Activated CD4-positive, alpha-beta memory T cell treated with anti-CD3 and anti-CD28 coated beads, Interleukin-2, amount 10 ng/mL, durations not matched to agents 7 days and 5 days (primary cell): ENCODE data around the gene CPD. TPM values are rescaled to one million over a fixed set of nuclear protein-coding genes. Genes with fewer than 3 reads are reported as not detected.
"Not testable (repeated sequence)": the region's sequence is repeated elsewhere in the genome, so short reads cannot be mapped to it uniquely, and the experiment has no call there.

Source experiments
- CTCF ChIA-PET: fragments of 350-600 bp; sonication (Branson Sonifier 250); formaldehyde crosslinking; loops from one replicate; lab custom pipeline; 2021; ENCODE audit warnings: antibody characterized with exemption, inconsistent platforms; lab: Charles Lee
- POLR2A ChIA-PET: fragments of 350-600 bp; sonication (Branson Sonifier 250); formaldehyde crosslinking; loops from one replicate; lab custom pipeline; 2021; ENCODE audit warnings: antibody characterized with exemption; lab: Charles Lee
- DNase-seq: peaks from one replicate; pipeline ENCODE4 v3.0.0-alpha.2; 2020
- H3K27ac Mint-ChIP-seq: one replicate; pipeline ENCODE4 v1.8.0; 2021; ENCODE audit warnings: mild to moderate bottlenecking, mixed read lengths
- H3K27me3 Mint-ChIP-seq: one replicate; pipeline ENCODE4 v1.8.0; 2021; ENCODE audit warnings: mixed read lengths
- H3K36me3 Mint-ChIP-seq: one replicate; pipeline ENCODE4 v1.8.0; 2021; ENCODE audit warnings: low read depth, mixed read lengths
- H3K4me1 Mint-ChIP-seq: one replicate; pipeline ENCODE4 v1.8.0; 2021; ENCODE audit warnings: mixed read lengths
- H3K4me3 Mint-ChIP-seq: one replicate; pipeline ENCODE4 v1.8.0; 2021; ENCODE audit warnings: mild to moderate bottlenecking, mixed read lengths
- H3K9me3 Mint-ChIP-seq: one replicate; pipeline ENCODE4 v1.8.0; 2021; ENCODE audit warnings: mixed read lengths
- total RNA-seq, 2 experiments: library from RNA; stranded (reverse); gene quantifications; one replicate each; pipeline ENCODE4 v1.2.3, GENCODE V29; 2021

Gene CPD
- 10 to 100 TPM; 28.7 to 32.3 TPM for total RNA-seq

DNA sequence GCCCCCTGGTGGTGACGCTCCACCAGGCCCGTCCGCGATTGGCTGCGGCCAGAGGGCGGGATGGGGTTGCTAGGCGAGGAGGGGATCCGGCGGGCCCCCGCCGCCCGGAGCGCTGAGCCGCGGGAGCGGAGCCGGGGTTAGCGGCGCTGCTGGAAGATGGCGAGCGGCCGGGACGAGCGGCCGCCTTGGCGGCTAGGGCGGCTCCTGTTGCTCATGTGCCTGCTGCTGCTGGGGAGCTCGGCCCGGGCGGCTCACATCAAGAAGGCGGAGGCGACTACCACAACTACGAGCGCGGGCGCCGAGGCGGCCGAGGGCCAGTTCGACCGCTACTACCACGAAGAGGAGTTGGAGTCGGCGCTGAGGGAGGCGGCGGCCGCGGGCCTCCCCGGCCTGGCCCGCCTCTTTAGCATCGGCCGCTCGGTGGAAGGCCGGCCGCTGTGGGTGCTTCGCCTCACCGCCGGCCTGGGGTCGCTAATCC, at the start of gene CPD:
TSS of gene CPD (plus strand) at position 103 of the 478 bp plus-strand sequence. CDS start at position 157, 54 bp downstream.
- CTCF ChIA-PET = interaction anchor here (1.5 to 2.3 kb wide), 2 partner anchors 15 to 42 kb away, joined by 6 read pairs; no protein-coding TSS in a partner anchor
- peak within 1 kb of the TSS; percentile 80 for H3K4me3 Mint-ChIP-seq
- peaks cover 51% of the 10 kb centered on the region for H3K4me1 Mint-ChIP-seq
- no peaks in the 10 kb centered on the region for H3K36me3 Mint-ChIP-seq
- no peaks in the 10 kb centered on the region for H3K9me3 Mint-ChIP-seq
- POLR2A ChIA-PET = interaction anchor here (0.9 to 2.1 kb wide), 6 partner anchors 15 to 270 kb away, joined by 3 to 7 read pairs (median 4); partner anchors contain the start of genes BLMH and NSRP1
- peak; percentile 97 for DNase-seq
- peaks cover 15% of the 10 kb centered on the region for H3K27me3 Mint-ChIP-seq
- H3K27ac Mint-ChIP-seq = peak within 1 kb of the TSS; percentile 74

DNA sequence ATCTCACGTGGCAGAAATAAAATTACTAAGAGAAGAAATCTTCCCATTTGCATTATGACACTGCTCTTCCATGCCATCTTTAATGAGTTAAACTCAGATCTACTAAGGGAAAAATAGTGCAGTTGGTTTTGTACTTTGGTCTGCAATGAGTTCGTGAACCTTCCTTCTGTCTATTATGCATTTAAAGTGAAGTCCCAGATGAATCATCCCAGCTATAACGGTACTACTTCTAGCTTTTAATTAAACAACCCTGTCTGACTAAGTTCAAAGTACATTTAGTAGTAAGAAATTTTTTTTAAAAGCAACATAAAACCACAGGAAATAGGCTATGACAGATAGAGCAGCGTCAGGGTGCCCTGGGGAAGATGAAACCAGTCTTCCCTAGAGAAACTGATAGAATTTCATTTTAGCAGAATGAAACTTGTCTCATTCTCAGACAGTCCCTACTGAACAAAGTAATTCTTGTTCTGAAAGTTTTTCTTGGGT, 46.6 kb upstream of the CPD start:
- Mint-ChIP-seq H3K27me3 (peaks cover 1% of the 10 kb centered on the region), H3K27ac (peak overlapping the region; percentile 78), H3K4me1 (peaks cover 46% of the 10 kb centered on the region), H3K4me3 (peak overlapping the region; percentile 29), H3K9me3 (no peaks in the 10 kb centered on the region), H3K36me3 (no peaks in the 10 kb centered on the region)
- POLR2A ChIA-PET = interaction anchor here (0.6 to 2.8 kb wide), 3 partner anchors 32 to 214 kb away, joined by 3 to 25 read pairs (median 4); partner anchors contain the start of gene BLMH
- CTCF ChIA-PET = interaction anchor here (0.5 to 3.2 kb wide), 5 partner anchors 40 to 738 kb away, joined by 3 to 18 read pairs (median 10); partner anchors contain the start of gene BLMH
- DNase-seq = peak; percentile 55

DNA sequence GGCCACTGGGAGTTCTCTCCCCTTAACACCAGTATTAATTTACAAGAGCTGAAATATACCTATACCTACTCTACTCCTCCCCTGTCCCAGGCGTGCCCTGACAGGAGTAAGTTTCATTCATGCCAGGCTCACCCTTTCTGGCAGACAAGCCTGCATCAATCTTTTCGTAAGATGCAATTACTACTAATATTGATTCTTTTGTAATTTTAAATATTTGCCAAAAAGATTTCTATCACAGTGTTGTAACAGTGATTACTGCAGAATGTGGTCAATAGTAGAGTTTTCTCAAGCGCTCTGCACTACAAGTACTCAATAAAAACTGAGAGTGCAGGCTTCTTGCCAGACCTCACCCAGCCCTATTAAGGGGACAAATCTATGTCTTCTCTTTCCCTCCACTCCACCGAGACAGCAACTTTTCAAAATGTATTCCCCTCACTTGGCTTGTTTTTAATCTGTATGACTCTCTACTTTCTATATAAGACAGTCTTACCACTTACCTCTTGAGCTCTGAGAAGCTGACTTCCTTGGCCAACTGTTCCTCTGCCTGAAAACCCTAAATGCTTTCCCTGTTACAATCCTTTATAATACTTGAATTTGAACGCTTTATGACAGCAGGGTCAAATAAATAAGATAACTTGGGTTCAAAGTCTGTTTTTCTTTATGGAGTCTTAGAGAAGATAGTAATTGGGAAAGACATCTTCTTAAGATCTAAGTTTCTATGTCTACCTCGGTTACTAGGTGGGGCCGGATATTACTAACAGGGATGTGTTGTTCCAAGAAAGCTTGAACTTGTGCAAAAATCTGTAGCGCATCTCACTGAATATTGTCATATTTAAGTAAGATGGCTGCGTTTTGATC, 45.0 kb upstream of the CPD start, which contains the start of gene TMIGD1:
TSS of gene TMIGD1 (minus strand) at position 555 of the 858 bp plus-strand sequence. CDS start 1,924 bp downstream, outside the sequence.
- H3K4me3 Mint-ChIP-seq = no peak within 1 kb of the TSS
- H3K4me1 Mint-ChIP-seq = peaks cover 46% of the 10 kb centered on the region
- POLR2A ChIA-PET = interaction anchor here (1.4 to 1.5 kb wide), 3 partner anchors 30 to 221 kb away, joined by 3 to 6 read pairs (median 6); partner anchors contain the start of gene BLMH

DNA sequence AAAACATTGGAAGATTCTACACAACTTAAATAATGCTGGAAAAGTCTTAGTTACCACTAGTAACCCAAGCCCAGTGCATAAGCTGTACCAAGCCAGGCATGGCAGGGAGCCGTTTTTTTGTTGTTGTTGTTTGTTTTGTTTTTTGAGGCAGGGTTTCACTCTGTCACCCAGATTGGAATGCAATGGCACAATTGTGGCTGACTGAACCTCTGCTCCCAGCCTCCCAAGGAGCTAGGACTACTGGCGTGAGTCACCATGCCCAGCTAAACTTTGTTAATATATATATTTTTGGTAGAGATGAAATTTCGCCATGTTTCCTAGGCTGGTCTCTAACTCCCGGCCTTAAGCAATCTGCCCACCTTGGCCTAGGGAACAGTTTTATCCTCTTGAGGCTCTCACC, 44.3 kb upstream of the CPD start:
- Mint-ChIP-seq H3K27me3 (no peaks in the 10 kb centered on the region), H3K27ac (peak overlapping the region; percentile 18), H3K4me1 (peaks cover 46% of the 10 kb centered on the region), H3K36me3 (no peaks in the 10 kb centered on the region), H3K9me3 (no peaks in the 10 kb centered on the region), H3K4me3 (no peak overlapping the region)
- no peak for DNase-seq
- ChIA-PET CTCF (interaction anchor here (0.5 to 9.5 kb wide), 10 partner anchors 11 to 490 kb away, joined by 3 to 169 read pairs (median 4); partner anchors contain the start of genes CRLF3 and GOSR1), POLR2A (interaction anchor here (1.2 to 1.5 kb wide), 4 partner anchors 11 to 221 kb away, joined by 3 to 8 read pairs (median 6); partner anchors contain the start of gene BLMH)

More for the DNA sequence above, 45.0 kb upstream of the CPD start, which contains the start of gene TMIGD1:
- H3K36me3 Mint-ChIP-seq = no peaks in the 10 kb centered on the region
- H3K27ac Mint-ChIP-seq = peak within 1 kb of the TSS; percentile 78
- no peaks in the 10 kb centered on the region for H3K9me3 Mint-ChIP-seq
- CTCF ChIA-PET = interaction anchor here (0.7 to 9.5 kb wide), 6 partner anchors 143 to 957 kb away, joined by 3 to 169 read pairs (median 4); partner anchors contain the start of genes CRLF3 and GOSR1
- DNase-seq = no peak
- H3K27me3 Mint-ChIP-seq = no peaks in the 10 kb centered on the region

DNA sequence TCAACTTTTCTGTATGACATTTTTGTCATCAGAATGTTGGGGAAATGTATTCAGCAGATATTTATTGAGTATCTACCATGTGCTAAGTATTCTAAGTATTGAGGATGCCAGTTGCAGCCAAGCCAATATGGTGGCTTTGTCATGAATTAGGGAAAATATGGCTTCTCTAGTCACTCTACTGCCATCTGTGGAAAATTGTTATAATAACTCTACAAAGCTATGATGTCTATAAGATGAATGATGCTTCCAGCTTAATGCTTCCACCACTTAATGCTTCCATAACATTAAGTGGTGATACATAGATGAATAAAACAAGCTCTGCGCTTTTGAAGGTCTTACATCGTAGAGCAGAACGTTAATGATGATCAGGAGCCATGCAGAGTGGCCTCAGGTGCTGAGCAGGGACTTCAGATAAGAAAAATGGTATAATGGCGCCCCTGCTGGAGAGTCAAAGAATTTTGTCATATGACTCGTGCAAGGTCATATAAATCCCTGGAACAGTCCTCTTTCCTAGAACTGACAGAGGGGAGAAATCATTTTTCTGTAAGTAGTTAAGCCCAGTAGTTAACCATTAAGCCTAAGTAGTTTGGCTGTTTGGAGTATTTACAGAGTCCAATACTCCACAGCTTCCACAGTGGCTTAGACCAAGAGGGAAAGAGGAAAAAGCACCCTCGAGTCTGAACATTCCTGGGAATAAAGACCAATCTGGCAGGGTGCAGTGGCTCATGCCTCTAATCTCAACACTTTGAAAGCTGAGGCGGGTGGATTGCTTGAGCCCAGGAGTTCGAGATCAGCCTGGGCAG, 42.2 kb upstream of the CPD start:
- DNase-seq = peak; percentile 63
- peak overlapping the region; percentile 34 for H3K27ac Mint-ChIP-seq
- H3K9me3 Mint-ChIP-seq = no peaks in the 10 kb centered on the region
- no peak overlapping the region for H3K4me3 Mint-ChIP-seq
- no peaks in the 10 kb centered on the region for H3K36me3 Mint-ChIP-seq
- ChIA-PET POLR2A (interaction anchor here (1.0 to 1.5 kb wide), 5 partner anchors 10 to 232 kb away, joined by 3 to 9 read pairs (median 3); partner anchors contain the start of gene BLMH), CTCF (interaction anchor here (0.5 to 9.5 kb wide), 43 partner anchors 9 to 1591 kb away, joined by 3 to 169 read pairs (median 6); partner anchors contain the start of genes BLMH, CPD, GOSR1 and SLC6A4)
- peaks cover 38% of the 10 kb centered on the region for H3K4me1 Mint-ChIP-seq
- H3K27me3 Mint-ChIP-seq = peaks cover 3% of the 10 kb centered on the region

DNA sequence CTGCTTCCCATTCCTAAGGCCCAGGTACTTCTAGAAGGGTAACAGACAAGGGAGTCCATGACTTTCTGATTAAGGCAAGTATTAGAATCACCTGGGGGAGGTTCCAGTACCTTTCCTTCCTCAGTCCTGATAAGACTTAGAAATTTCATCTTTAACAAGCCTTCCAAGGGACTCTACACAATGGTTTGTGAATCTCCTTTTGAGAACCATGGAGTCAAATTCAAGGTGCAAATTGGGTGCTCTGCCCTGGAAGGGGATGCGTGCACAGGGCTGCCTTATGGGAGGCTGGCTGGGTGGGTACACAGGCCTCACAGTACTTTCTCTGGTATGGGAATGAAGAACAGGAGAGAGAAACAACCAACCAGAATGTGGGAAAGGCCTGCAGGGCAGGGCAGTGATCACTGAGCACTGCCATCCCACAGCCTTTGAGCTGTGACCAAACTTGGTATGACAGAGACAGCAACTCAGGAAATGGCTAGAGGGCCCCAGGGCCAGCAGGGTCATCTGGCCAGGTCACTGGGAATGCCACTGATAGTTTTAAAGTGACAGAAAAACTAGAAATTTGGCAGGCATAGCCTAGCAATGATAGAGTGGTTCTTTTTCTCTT, 41.2 kb upstream of the CPD start:
- H3K27ac Mint-ChIP-seq = no peak overlapping the region
- peaks cover 29% of the 10 kb centered on the region for H3K4me1 Mint-ChIP-seq
- CTCF ChIA-PET = interaction anchor here (0.5 to 9.5 kb wide), 17 partner anchors 10 to 1592 kb away, joined by 3 to 169 read pairs (median 8); partner anchors contain the start of genes BLMH and GOSR1
- no peaks in the 10 kb centered on the region for H3K36me3 Mint-ChIP-seq
- H3K27me3 Mint-ChIP-seq = peaks cover 3% of the 10 kb centered on the region
- no peaks in the 10 kb centered on the region for H3K9me3 Mint-ChIP-seq
- DNase-seq = no peak
- POLR2A ChIA-PET = interaction anchor here (1.4 to 1.5 kb wide), 2 partner anchors 46 to 233 kb away, joined by 3 to 9 read pairs; partner anchors contain the start of gene BLMH
- H3K4me3 Mint-ChIP-seq = no peak overlapping the region

DNA sequence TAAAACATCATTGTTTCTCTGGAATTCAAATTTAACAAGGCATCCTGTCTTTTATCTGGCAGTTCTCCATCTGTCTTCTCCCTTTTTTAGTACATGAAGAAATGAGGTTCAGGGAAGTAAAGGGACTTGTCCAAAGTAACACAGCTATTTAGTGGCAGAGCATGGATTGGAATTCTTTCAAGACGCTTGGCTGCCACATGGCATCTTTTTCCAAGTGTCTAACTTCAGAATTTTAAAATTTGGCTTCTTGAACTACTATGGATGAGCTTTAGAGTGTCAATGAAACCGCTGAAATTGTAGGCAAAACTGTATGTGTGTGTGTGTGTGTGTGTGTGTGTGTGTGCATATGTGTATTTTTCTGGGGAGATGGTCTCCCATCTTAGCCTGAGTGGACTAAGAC, 39.6 kb upstream of the CPD start:
- DNase-seq = no peak
- Mint-ChIP-seq H3K9me3 (no peaks in the 10 kb centered on the region), H3K4me1 (peaks cover 17% of the 10 kb centered on the region), H3K36me3 (no peaks in the 10 kb centered on the region), H3K4me3 (no peak overlapping the region), H3K27ac (no peak overlapping the region), H3K27me3 (peaks cover 3% of the 10 kb centered on the region)
- ChIA-PET POLR2A (interaction anchor here (0.8 to 1.6 kb wide), 2 partner anchors 47 to 234 kb away, joined by 4 to 6 read pairs; partner anchors contain the start of gene BLMH), CTCF (interaction anchor here (0.6 to 9.5 kb wide), 18 partner anchors 13 to 408 kb away, joined by 3 to 169 read pairs (median 4); partner anchors contain the start of genes BLMH and GOSR1)

DNA sequence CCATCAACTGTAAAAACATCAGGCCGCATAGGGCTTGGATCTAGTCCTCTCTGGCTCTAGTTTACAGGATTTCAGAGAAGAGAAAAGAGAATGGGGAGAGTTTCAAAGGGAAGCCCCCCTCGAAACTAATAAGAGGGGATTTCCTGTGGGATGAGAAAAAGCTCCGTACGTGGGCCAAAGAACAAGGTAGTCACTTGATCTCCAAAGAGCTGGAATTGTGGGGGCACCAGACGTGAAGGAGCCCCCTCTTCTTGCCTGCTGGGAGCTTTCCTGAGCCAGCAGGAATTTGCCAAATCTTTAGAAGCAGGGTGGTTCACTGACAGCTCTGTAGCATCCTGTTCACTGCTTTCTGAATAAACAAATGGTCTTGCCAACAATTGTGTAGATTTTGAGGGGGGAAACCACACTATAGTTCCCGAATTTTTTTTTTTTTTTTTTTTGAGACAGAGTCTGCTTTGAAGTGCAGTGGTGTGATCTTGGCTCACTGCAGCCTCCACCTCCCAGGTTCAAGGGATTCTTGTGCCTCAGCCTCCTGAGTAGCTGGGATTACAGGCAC, 37.8 kb upstream of the CPD start:
- Mint-ChIP-seq H3K36me3 (no peaks in the 10 kb centered on the region), H3K4me3 (no peak overlapping the region), H3K27me3 (peaks cover 3% of the 10 kb centered on the region), H3K9me3 (no peaks in the 10 kb centered on the region), H3K27ac (no peak overlapping the region), H3K4me1 (peaks cover 17% of the 10 kb centered on the region)
- DNase-seq = no peak
- ChIA-PET POLR2A (interaction anchor here (0.8 to 2.1 kb wide), 4 partner anchors 23 to 136 kb away, joined by 3 to 9 read pairs (median 5); partner anchors contain the start of genes BLMH and GOSR1), CTCF (interaction anchor here (0.8 to 9.5 kb wide), 14 partner anchors 11 to 242 kb away, joined by 3 to 169 read pairs (median 6); partner anchors contain the start of gene BLMH)

DNA sequence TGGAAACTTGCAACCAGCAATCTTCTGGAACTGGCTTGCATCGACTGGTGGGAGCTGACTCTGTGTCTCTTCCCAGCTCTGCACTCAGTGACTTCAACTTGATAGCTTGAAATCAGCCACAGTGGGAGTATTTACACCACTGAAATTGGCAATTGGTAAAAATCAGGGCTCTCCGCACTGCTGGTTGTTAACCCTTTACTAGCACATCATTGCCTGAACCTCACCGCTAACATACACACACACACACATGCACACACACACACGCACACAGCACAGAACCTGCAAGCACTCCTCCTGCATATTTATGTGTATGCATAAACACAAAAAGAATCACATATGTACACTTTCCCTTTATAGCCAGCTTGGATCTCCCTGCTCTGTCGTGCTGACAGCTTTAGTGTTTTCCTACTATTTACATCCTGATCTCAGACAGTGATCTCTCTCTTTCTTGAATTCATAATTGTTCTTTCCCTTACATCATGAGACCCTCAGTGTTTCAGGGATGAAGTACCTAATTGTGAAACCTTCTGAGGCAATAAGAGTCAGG, 37.0 kb upstream of the CPD start:
- no peak overlapping the region for H3K27ac Mint-ChIP-seq
- no peak for DNase-seq
- peaks cover 12% of the 10 kb centered on the region for H3K4me1 Mint-ChIP-seq
- H3K9me3 Mint-ChIP-seq = no peaks in the 10 kb centered on the region
- no peaks in the 10 kb centered on the region for H3K36me3 Mint-ChIP-seq
- H3K27me3 Mint-ChIP-seq = peaks cover 3% of the 10 kb centered on the region
- POLR2A ChIA-PET = interaction anchor here (0.8 to 2.1 kb wide), 2 partner anchors 22 to 135 kb away, joined by 3 to 9 read pairs; partner anchors contain the start of gene GOSR1
- H3K4me3 Mint-ChIP-seq = no peak overlapping the region
- CTCF ChIA-PET = interaction anchor here (1.1 to 9.5 kb wide), 8 partner anchors 11 to 235 kb away, joined by 3 to 169 read pairs (median 6); partner anchors contain the start of gene BLMH

DNA sequence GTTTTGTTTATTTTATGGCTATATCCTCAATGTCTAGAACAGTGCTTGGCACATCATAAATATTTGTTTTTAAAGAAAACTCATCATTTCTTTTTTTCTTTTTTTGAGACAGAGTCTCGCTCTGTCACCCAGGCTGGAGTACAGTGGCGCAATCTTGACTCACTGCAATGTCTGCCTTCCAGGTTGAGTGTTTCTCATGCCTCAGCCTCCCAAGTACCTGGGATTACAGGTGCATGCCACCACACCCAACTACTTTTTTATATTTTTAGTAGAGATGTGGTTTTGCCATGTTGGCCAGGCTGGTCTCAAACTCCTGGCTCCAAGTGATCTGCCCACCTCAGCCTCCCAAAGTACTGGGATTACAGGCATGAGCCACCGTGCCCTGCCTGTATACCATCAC, 35.5 kb upstream of the CPD start:
- POLR2A ChIA-PET, H3K27me3 Mint-ChIP-seq, H3K36me3 Mint-ChIP-seq, H3K27ac Mint-ChIP-seq, DNase-seq, H3K9me3 Mint-ChIP-seq, H3K4me3 Mint-ChIP-seq: not testable (repeated sequence)
- H3K4me1 Mint-ChIP-seq = peaks cover 10% of the 10 kb centered on the region
- CTCF ChIA-PET = interaction anchor here (0.6 kb wide), 1 partner anchor 77 kb away, joined by 4 read pairs; no protein-coding TSS in a partner anchor
